Esophagus muscularis mucosa (tissue), 4 donors: ENCODE results near the gene TMEM200C. TPM values are rescaled to one million over a fixed set of nuclear protein-coding genes. Genes with fewer than 3 reads are reported as not detected.
A peak's percentile ranks its signal among the peaks of the same experiment; 100 is the strongest.

Source experiments
- DNase-seq: peaks from one replicate; pipeline ENCODE4 v3.0.0-alpha.2; 2017; ENCODE audit errors: extremely low spot score
- H3K27ac ChIP-seq, 4 donors: fragments of 200-600 bp; sonication (generic); replicated peaks in 1 of 4; 1 replicate in 3 of 4; 2 replicates in 1 of 4; pipeline ENCODE4 v1.5.1; 2016 to 2019; ENCODE audit warnings: mild to moderate bottlenecking in 1 of 4
- H3K27me3 ChIP-seq, 4 donors: fragments of 200-600 bp; sonication (generic); one replicate each; pipeline versions ENCODE4 v1.5.1 to v1.6.0; 2016 to 2019
- H3K36me3 ChIP-seq, 4 donors: fragments of 200-600 bp; sonication (generic); one replicate each; pipeline ENCODE4 v1.5.1; 2016 to 2019
- H3K4me1 ChIP-seq, 4 donors: fragments of 200-600 bp; sonication (generic); one replicate each; pipeline ENCODE4 v1.5.1; 2016 to 2019
- H3K4me3 ChIP-seq, 4 donors: fragments of 200-600 bp; sonication (generic); 1 replicate in 2 of 4; 2 replicates in 2 of 4; pipeline ENCODE4 v1.5.1; 2016 to 2019; ENCODE audit warnings: mild to moderate bottlenecking in 4 of 4, moderate library complexity in 1 of 4
- H3K9me3 ChIP-seq, 4 donors: fragments of 200-600 bp; sonication (generic); 1 replicate in 3 of 4; 2 replicates in 1 of 4; pipeline ENCODE4 v1.5.1; 2016 to 2019
- CTCF ChIP-seq, 3 experiments: fragments of 200-600 bp in 2 of 3; fragments of 450-650 bp in 1 of 3; sonication (generic) in 2 of 3; IDR thresholded peaks; one replicate each; pipeline ENCODE4 v1.5.1; 2017 to 2019; ENCODE audit warnings: antibody characterized with exemption in 3 of 3, mild to moderate bottlenecking in 2 of 3, moderate library complexity in 1 of 3
- EP300 ChIP-seq: sonication (generic); formaldehyde crosslinking; IDR thresholded peaks from one replicate; pipeline ENCODE4 v1.6.1; 2017; ENCODE audit warnings: antibody characterized with exemption
- POLR2A ChIP-seq: fragments of 450-650 bp; IDR thresholded peaks from one replicate; pipeline ENCODE4 v1.6.1; 2017; ENCODE audit warnings: antibody characterized with exemption, moderate library complexity, mild to moderate bottlenecking, low read depth
- POLR2AphosphoS5 ChIP-seq, 2 donors: sonication (generic); formaldehyde crosslinking; IDR thresholded peaks; one replicate each; pipeline ENCODE4 v1.6.1; 2017; ENCODE audit warnings: antibody characterized with exemption in 2 of 2
- WGBS: methylation state at CpG from one replicate; pipeline ENCODE4 v1.1.5; 2018; 5-methylcytosine and 5-hydroxymethylcytosine counted together
- intact Hi-C: fragments of 100-400 bp; cut with DNase I; formaldehyde crosslinking; loops from one replicate; pipeline ENCODE4 v1.15.1; 2023
- total RNA-seq, 4 donors: library from RNA; depleted of rRNA; stranded (reverse); fragments of >200 nt; gene quantifications; one replicate each; pipeline versions ENCODE4 v1.1.0 to v1.2.1, GENCODE V29; 2016

Gene TMEM200C
- total RNA-seq, 4 donors from 2014 or later, result under 0.01 to 0.92 (median 0.36) TPM

DNA sequence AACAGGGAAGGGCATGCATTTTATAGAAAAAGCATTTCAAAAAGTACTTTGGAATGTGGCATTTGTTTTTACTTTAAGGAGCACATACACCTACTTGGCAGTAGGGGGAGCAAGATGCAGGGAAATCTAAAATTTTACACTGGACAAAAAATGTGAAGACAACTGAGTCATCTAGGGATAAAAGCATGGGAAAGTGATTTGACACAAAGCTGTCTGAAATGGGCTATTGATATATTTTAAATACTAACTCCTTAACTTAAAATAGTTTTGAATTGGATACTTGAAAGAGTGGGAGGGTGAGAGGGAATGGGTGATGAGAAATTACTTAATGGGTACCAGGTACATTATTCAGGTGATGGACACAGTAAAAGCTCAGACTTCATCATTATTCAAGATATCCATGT, 15.8 kb downstream of the TMEM200C start:
- DNase-seq, result no peak
- Histone ChIP-seq H3K36me3 (no peaks in the 10 kb centered on the region), H3K4me1 (no peaks in the 10 kb centered on the region), H3K9me3 (no peaks in the 10 kb centered on the region), H3K27me3 (peaks cover 0 to 31% (median 5%) of the 10 kb centered on the region in 4 donors), H3K27ac (no peak overlapping the region), H3K4me3 (no peak overlapping the region)
- intact Hi-C loops, result loop anchor here (5.0 kb wide), 2 partner anchors 338 to 1008 kb away; no protein-coding TSS in a partner anchor
- TF ChIP-seq POLR2A (no peak), CTCF (IDR thresholded peaks at IDR 0.05) (peak; percentile 52 to 77 (median 72))

- DNase-seq, result no peak
- Histone ChIP-seq H3K36me3 (no peaks in the 10 kb centered on the region), H3K27me3 (peaks cover 0 to 25% (median 5%) of the 10 kb centered on the region in 4 donors), H3K4me3 (no peak overlapping the region), H3K4me1 (no peaks in the 10 kb centered on the region), H3K9me3 (no peaks in the 10 kb centered on the region), H3K27ac (no peak overlapping the region)
- TF ChIP-seq POLR2A (no peak), POLR2AphosphoS5 (IDR thresholded peaks at IDR 0.05) (no peak), EP300 (no peak), CTCF (IDR thresholded peaks at IDR 0.05) (no peak)
- intact Hi-C loops, result loop anchor here (5.0 kb wide), 2 partner anchors 340 to 1010 kb away; no protein-coding TSS in a partner anchor
Measured at GRCh38 chr18:5876891-5877290, 18.4 kb downstream of the TMEM200C start.

DNA sequence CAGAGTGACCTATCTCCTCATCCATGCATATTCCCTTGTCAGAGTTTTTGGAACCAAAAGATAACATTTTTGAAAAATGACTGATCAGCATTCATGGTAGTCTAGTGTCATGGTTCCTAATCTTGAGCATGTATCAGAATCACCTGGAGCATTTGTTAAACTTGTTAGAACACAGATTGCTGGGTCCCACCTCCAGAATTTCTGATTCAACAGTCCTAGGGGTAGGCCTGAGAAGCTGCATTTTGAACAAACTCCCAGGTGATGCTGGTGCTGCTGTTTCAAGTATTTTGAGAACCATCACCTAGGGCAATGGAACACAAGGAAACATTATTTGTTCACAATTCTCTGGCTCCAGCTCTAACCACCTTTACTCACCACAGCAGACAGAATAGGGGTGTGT, 21.0 kb downstream of the TMEM200C start:
- TF ChIP-seq CTCF (IDR thresholded peaks at IDR 0.05), result no peak
- no peak for TF ChIP-seq POLR2A
- no peak for TF ChIP-seq EP300
- TF ChIP-seq POLR2AphosphoS5 (IDR thresholded peaks at IDR 0.05), result no peak
- peaks cover 0 to 40% (median 3%) of the 10 kb centered on the region in 4 donors for H3K27me3 ChIP-seq
- intact Hi-C loops, result no loop called here

GRCh38 chr18:5872886-5873285, 22.4 kb downstream of the TMEM200C start:
- TF ChIP-seq POLR2AphosphoS5 (IDR thresholded peaks at IDR 0.05) (no peak), POLR2A (no peak), EP300 (no peak), CTCF (IDR thresholded peaks at IDR 0.05) (no peak)
- no peak for DNase-seq

More for the DNA sequence above, 21.0 kb downstream of the TMEM200C start:
- Histone ChIP-seq H3K36me3 (no peaks in the 10 kb centered on the region), H3K27ac (no peak overlapping the region), H3K4me1 (no peaks in the 10 kb centered on the region), H3K4me3 (no peak overlapping the region), H3K9me3 (no peaks in the 10 kb centered on the region)
- no peak for DNase-seq

GRCh38 chr18:5871426-5871825, 23.9 kb downstream of the TMEM200C start:
- Histone ChIP-seq H3K36me3 (no peaks in the 10 kb centered on the region), H3K4me1 (no peaks in the 10 kb centered on the region), H3K27ac (no peak overlapping the region), H3K27me3 (peaks cover 0 to 44% (median 1%) of the 10 kb centered on the region in 4 donors), H3K4me3 (no peak overlapping the region), H3K9me3 (no peaks in the 10 kb centered on the region)
- no peak for TF ChIP-seq POLR2AphosphoS5 (IDR thresholded peaks at IDR 0.05)
- TF ChIP-seq POLR2A, result no peak
- no peak for TF ChIP-seq CTCF (IDR thresholded peaks at IDR 0.05)
- no peak for TF ChIP-seq EP300
- WGBS, result 59% methylated on average over 1 of the region's 1 CpG
- no peak for DNase-seq
- intact Hi-C loops, result no loop called here

More at GRCh38 chr18:5872886-5873285, 22.4 kb downstream of the TMEM200C start:
- 89% methylated on average over 3 of the region's 3 CpGs for WGBS
- intact Hi-C loops, result no loop called here
- peaks cover 0 to 43% (median 3%) of the 10 kb centered on the region in 4 donors for H3K27me3 ChIP-seq
- H3K27ac ChIP-seq, result no peak overlapping the region
- no peaks in the 10 kb centered on the region for H3K4me1 ChIP-seq
- H3K36me3 ChIP-seq, result no peaks in the 10 kb centered on the region
- no peak overlapping the region for H3K4me3 ChIP-seq
- H3K9me3 ChIP-seq, result no peaks in the 10 kb centered on the region
